ENCODE data around the gene CUL4A.

The CUL4A gene

GRCh38 chr13:113171250-113172125, 37.9 kb upstream of the CUL4A start:
- Mint-ChIP-seq H3K36me3 (peaks cover 22% of the 10 kb centered on the region), H3K27ac (no peak overlapping the region), H3K4me3 (no peak overlapping the region), H3K27me3 (no peaks in the 10 kb centered on the region), H3K4me1 (ENCODE audit: low read depth) (peaks cover 13% of the 10 kb centered on the region), H3K9me3 (ENCODE audit: low read depth) (no peaks in the 10 kb centered on the region)

- no peaks in the 10 kb centered on the region for H3K27me3 Mint-ChIP-seq
- peaks cover 22% of the 10 kb centered on the region for H3K36me3 Mint-ChIP-seq
- no peak overlapping the region for H3K4me3 Mint-ChIP-seq
- H3K9me3 Mint-ChIP-seq (ENCODE audit: low read depth), result no peaks in the 10 kb centered on the region
- H3K4me1 Mint-ChIP-seq (ENCODE audit: low read depth), result peaks cover 13% of the 10 kb centered on the region
- H3K27ac Mint-ChIP-seq, result no peak overlapping the region
Observed at GRCh38 chr13:113172419-113172926, 36.9 kb upstream of the CUL4A start.

DNA sequence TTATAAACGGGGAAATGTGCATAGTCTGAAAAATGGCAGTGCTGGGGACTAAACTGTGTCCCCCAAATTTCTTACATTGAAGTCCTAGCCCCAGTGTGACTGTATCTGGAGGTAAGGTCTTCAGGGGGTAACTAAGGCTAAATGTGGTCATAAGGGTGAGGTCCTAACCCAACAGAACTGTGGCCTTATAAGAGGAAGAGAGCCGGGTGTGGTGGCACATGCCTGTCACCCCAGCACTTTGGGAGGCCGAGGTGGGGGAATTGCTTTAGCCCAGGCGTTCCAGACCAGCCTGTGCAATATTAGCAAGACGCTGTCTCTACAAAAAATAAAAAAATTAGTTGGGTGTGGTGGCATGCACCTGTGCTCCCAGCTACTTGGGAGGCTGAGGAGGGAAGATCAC, 33.1 kb upstream of the CUL4A start:
- Mint-ChIP-seq H3K27ac (peak overlapping the region; percentile 89), H3K36me3 (peaks cover 25% of the 10 kb centered on the region), H3K9me3 (ENCODE audit: low read depth) (no peaks in the 10 kb centered on the region), H3K4me3 (peak overlapping the region; percentile 2), H3K4me1 (ENCODE audit: low read depth) (peaks cover 33% of the 10 kb centered on the region), H3K27me3 (no peaks in the 10 kb centered on the region)

DNA sequence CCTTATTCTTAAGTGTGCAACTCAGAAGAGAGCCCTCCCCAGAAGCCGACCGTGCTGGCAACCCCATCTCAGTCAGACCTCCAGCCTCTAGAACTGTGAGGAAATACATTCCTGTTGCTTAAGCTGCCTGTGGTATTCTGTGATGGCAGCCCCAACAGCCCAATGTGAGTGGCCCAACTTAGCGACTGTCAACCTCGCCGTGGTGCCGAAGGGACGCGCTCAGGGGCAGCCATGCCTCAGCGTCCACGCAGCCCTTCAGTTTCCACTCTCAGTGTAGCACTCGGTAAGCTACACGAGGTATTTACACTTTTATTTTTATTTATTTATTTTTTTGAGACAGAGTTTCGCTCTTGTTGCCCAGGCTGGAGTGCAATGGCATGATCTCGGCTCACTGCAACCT, 32.6 kb upstream of the CUL4A start:
- H3K9me3 Mint-ChIP-seq (ENCODE audit: low read depth), result no peaks in the 10 kb centered on the region
- no peak overlapping the region for H3K27ac Mint-ChIP-seq
- peaks cover 25% of the 10 kb centered on the region for H3K36me3 Mint-ChIP-seq
- no peak overlapping the region for H3K4me3 Mint-ChIP-seq
- no peaks in the 10 kb centered on the region for H3K27me3 Mint-ChIP-seq
- H3K4me1 Mint-ChIP-seq (ENCODE audit: low read depth), result peaks cover 38% of the 10 kb centered on the region

- no peak overlapping the region for H3K4me3 Mint-ChIP-seq
Observed at GRCh38 chr13:113178070-113178895, 31.1 kb upstream of the CUL4A start.

GRCh38 chr13:113178896-113179167, 30.6 kb upstream of the CUL4A start:
- Mint-ChIP-seq H3K27me3 (no peaks in the 10 kb centered on the region), H3K27ac (no peak overlapping the region)

More at GRCh38 chr13:113178070-113178895, 31.1 kb upstream of the CUL4A start:
- Mint-ChIP-seq H3K27ac (no peak overlapping the region), H3K4me1 (ENCODE audit: low read depth) (peaks cover 42% of the 10 kb centered on the region), H3K27me3 (no peaks in the 10 kb centered on the region), H3K9me3 (ENCODE audit: low read depth) (no peaks in the 10 kb centered on the region), H3K36me3 (peaks cover 25% of the 10 kb centered on the region)

DNA sequence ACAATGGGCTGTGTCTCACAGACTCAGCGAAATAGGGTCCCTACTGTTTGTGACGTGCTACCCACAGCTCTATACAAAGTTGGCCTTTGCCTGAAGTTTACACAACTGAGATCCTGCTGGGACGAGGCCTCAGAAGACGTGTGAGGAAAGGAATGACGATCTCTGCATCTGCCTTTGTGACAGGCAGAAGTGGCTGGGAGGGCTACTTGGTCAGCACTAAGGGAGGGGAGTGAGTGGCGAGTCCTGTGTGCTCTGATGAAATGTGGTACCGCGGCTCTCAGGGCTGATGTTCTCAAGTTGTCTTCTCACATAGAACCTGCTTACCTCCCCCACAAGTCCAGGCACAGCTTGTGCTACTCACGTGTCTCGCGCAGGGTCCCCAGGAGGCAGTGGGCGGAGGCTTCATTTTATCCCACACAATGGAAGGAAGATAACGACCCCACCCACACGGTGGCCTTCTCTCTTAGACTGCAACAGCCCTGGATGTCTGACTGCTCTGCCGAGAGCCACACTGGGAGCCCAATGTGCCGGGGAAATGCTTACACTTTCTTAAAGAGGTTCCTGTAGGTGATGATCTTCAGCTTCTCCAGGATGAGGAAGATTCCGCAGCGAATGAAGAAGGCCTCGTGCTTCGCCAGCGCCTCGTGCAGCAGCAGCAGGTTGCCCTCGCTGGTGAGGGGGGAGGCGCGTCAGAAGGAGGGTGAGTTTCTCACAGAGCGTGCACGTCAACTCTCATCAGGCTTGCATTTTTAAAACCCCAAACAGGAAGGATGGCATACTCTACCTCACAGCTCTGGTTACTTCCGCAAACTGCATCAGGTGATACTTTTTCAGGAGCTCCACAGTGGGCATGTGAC, 29.8 kb upstream of the CUL4A start:
- Mint-ChIP-seq H3K9me3 (ENCODE audit: low read depth) (no peaks in the 10 kb centered on the region), H3K27me3 (no peaks in the 10 kb centered on the region), H3K36me3 (peaks cover 22% of the 10 kb centered on the region), H3K4me1 (ENCODE audit: low read depth) (peaks cover 52% of the 10 kb centered on the region), H3K4me3 (no peak overlapping the region), H3K27ac (peak overlapping the region; percentile 58)

More at GRCh38 chr13:113178896-113179167, 30.6 kb upstream of the CUL4A start:
- Mint-ChIP-seq H3K36me3 (peaks cover 25% of the 10 kb centered on the region), H3K4me1 (ENCODE audit: low read depth) (peaks cover 47% of the 10 kb centered on the region), H3K4me3 (no peak overlapping the region), H3K9me3 (ENCODE audit: low read depth) (no peaks in the 10 kb centered on the region)

- Mint-ChIP-seq H3K27ac (no peak overlapping the region), H3K4me1 (ENCODE audit: low read depth) (peaks cover 64% of the 10 kb centered on the region), H3K9me3 (ENCODE audit: low read depth) (no peaks in the 10 kb centered on the region), H3K4me3 (no peak overlapping the region), H3K36me3 (peaks cover 22% of the 10 kb centered on the region), H3K27me3 (no peaks in the 10 kb centered on the region)
Observed at GRCh38 chr13:113182046-113182445, 27.4 kb upstream of the CUL4A start.

DNA sequence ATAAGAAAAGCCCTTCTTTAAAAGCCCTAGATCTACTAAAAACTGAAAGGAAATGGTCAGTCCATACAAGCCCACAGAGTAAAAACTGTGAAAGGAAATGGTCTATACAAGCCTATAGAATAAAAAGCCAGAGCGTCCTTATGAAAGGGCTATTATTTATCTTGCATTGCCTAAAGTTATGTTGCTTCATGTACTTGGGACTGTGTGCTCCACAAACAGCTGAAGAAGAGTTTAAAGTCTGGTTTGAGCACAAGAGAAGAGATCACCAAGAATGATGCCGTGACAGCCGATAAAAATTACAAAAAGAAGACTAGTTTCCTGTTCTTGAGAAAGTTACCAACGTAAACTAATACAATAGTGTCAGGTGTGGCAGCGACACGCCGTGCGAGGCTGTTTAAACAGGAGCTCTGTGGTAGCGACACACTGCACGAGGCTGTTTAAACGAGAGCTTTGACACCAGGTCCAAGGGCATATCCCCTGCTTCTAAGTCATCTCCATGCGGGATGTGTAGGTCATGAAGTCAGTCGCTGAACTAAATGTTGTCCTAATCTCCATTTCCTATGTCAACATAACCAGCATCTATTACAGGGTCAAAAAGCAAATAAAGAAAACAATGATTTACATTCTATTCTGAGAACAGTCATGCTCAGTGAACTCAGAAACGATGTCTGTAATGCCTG, 25.8 kb upstream of the CUL4A start:
- H3K9me3 Mint-ChIP-seq (ENCODE audit: low read depth), result no peaks in the 10 kb centered on the region
- H3K27me3 Mint-ChIP-seq, result no peaks in the 10 kb centered on the region
- H3K4me1 Mint-ChIP-seq (ENCODE audit: low read depth), result peaks cover 76% of the 10 kb centered on the region
- peaks cover 25% of the 10 kb centered on the region for H3K36me3 Mint-ChIP-seq
- H3K27ac Mint-ChIP-seq, result peak overlapping the region; percentile 64
- peak overlapping the region; percentile 45 for H3K4me3 Mint-ChIP-seq

DNA sequence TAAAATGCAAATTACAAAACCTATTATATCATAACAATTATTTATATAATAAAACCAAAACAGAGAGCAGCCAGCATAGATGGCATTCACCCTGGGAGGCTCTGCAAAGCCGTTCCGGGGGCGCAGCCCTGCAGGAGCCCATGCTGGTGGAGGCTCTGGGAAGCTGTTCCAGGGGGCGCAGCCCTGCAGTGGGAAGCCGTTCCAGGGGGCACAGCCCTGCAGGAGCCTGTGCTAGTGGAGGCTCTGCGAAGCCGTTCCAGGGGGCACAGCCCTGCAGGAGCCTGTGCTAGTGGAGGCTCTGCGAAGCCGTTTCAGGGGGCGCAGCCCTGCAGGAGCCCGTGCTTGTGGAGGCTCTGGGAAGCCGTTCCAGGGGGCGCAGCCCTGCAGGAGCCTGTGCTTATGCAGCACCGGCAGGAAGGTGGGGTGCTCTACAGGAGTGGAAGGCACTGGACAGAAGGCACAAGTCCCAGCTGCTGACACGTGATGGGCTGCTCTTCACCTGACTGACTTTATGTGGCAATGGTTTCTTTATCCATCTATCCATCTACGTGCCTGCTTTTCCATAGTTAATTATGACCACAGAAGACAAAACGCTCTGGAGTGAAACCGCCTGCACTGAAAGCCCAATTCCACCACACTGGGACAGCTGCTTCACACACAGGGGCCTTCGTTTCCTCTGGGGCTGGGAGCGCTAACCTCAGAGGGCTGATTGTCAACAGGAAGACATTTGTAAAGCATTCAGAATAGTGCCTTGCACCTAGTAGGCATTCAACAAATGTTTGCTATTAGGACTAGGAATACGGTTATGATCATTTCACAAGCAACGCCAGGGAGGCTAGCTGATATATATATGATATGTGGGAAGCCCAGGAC, 24.6 kb upstream of the CUL4A start:
- Mint-ChIP-seq H3K27me3 (no peaks in the 10 kb centered on the region), H3K27ac (peak overlapping the region; percentile 93), H3K9me3 (ENCODE audit: low read depth) (no peaks in the 10 kb centered on the region), H3K4me3 (peak overlapping the region; percentile 83), H3K4me1 (ENCODE audit: low read depth) (peaks cover 71% of the 10 kb centered on the region), H3K36me3 (peaks cover 26% of the 10 kb centered on the region)

DNA sequence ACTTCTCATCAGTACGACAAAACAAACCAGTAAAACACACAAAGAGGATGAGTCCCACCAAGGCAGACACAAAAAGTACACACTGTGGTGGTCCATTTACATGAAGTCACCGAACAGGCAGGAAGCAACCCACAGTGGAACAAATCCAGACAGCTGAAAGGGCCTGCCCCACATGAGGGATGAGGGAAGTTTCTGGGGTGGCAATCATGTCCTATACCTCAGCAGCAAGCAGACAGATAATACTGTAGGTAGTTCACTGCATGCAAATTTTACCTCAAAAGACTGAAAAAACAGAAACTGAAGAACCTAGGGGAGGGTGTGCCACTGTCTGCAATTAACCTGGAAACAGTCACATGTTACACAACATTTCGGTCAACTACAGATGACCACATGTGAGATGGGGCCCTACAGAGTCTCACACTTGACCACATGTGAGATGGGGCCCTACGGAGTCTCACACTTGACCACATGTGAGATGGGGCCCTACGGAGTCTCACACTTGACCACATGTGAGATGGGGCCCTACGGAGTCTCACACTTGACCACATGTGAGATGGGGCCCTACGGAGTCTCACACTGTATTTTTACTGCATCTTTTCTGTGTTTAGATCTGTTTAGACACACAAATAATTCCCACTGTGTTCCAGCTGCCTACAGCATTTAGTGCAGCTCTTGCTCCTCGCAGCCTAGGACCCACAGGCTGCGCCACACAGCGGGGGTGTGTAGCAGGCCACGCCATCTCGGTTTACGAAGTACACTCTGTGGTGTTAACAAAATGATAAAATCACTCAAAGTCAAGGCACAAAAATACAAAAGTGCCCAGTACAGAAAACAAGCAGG, 23.1 kb upstream of the CUL4A start:
- peak overlapping the region; percentile 83 for H3K4me3 Mint-ChIP-seq
- H3K4me1 Mint-ChIP-seq (ENCODE audit: low read depth), result peaks cover 57% of the 10 kb centered on the region
- no peaks in the 10 kb centered on the region for H3K27me3 Mint-ChIP-seq
- H3K27ac Mint-ChIP-seq, result peak overlapping the region; percentile 93
- no peaks in the 10 kb centered on the region for H3K9me3 Mint-ChIP-seq (ENCODE audit: low read depth)
- peaks cover 19% of the 10 kb centered on the region for H3K36me3 Mint-ChIP-seq

DNA sequence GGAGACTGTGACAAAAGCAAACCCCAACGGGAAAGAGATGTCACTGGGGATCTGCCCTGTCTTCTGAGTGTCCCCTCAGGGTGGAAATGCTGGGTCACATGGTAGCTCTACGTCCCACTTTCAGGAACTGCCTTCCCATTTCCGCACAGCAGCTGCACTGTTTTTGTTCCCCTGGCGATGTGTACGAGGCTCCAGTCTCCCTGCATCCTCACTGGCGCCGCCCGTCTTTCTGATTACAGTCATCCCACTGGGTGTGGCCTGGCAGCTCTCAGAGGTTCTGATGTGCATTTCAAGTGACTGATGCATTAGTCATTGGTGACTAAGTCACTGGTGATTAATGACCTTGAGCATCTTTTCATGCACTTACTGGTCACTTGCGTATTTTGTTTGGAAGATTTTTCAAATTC, 22.1 kb upstream of the CUL4A start:
- no peaks in the 10 kb centered on the region for H3K27me3 Mint-ChIP-seq
- peaks cover 19% of the 10 kb centered on the region for H3K36me3 Mint-ChIP-seq
- peak overlapping the region; percentile 30 for H3K4me3 Mint-ChIP-seq

More for the DNA sequence above, 22.1 kb upstream of the CUL4A start:
- Mint-ChIP-seq H3K4me1 (ENCODE audit: low read depth) (peaks cover 50% of the 10 kb centered on the region), H3K9me3 (ENCODE audit: low read depth) (no peaks in the 10 kb centered on the region), H3K27ac (peak overlapping the region; percentile 82)
